Measurements from ENCODE around the gene RGL3.

The RGL3 gene

DNA sequence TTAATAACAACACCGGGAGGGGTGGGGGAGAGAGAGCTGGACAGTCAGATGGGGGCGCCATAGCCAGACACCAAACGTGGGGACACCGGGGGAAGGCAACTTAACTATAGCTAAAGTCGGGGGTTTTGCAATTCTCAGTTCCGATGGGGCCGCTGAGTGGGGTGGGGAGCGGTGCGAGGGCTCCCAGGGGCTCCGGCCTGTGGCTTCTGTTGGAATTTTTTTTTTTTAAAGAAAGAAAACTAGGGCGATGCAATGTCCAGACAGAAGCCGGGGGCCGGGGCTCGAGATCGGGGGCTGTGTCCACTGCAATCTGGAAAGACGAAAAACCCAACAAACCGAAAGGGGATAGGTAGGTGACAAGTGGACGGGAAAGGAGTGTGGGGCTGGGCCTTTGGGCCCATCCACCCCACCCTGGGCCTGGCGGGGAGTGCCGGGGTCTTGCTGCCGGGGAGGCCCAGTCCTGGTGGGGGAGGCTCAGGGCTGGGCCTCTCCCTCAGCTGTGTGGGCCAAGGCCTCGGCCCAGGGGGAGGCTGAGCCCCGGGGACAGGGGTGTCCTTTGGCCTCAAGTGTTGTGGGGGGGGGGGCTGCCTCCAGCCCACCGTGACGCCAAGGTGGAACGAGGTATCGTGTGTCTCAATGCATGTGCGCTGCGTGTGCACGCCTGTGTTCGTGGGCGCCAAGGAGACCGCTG is 33.7 kb upstream of the RGL3 start:
- TF ChIP-seq GATA2 (IDR thresholded peaks at IDR 0.05; ENCODE audit: low read depth, low read length) (no peak), GATA3 (IDR thresholded peaks at IDR 0.05; ENCODE audit: low read depth, low read length) (no peak)

DNA sequence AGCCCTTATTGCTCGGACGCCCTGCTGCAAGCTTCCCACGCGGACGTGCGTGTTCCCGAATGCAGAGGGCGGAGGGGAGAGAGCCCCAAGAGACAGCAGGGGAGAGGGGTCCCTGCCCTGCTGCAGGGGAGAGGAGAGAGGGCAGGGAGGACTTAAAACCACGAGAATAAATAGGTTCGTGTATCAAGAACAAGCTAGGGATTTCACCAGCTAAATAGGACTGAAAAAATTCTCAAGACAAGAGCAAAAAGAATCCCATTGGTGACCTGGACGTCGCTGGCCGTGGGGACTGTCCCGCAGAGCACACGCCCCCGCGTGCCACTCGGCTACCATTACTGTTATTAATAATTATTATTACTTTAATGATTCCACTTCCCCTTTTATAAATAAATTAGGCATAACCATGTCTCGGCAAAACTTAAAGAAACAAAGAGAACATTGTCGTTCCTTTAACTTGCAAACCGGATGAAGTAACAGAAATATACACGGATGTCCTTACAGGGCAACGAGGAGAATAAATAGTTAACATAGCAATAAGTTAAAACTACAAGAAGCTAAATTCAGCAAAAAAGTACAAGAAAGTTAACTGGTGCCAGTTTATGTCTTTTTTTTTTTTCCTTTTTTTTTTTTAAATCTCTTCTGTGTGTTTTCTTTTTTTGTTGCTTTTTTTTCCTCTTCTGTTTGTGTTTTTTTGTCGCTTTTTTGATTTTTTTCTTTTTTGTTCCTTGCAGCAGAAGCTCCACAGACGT is 32.9 kb upstream of the RGL3 start:
- TF ChIP-seq GATA3 (IDR thresholded peaks at IDR 0.05; ENCODE audit: low read depth, low read length) (no peak), GATA2 (IDR thresholded peaks at IDR 0.05; ENCODE audit: low read depth, low read length) (no peak)

DNA sequence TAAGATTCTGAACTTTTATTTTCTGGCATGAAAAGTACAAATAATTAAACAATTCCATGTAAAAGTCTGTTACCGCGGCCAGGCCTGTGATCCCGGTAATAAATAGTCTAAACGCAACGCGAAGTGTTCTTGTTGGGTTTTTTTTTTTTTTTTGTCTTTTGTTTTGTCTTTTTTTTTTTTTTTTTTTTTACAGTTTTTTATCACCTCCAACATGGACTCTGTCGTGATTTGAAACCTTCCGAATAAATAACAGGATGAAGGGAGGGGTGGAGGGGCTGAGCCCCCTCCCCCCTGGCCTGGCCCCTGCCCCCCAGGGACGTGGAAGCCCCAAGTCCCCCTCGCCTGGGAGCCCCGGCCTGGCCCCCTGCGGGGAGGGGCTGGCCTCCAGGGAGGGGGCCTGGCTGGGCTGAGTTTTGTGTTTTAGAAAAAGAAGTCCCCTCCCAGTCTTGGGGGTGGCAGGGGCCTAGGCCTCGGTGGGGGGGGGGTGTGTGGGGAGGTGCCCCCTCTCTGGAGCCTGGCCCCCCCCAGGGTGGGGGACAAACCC is 32.3 kb upstream of the RGL3 start:
- no peak for TF ChIP-seq GATA2 (IDR thresholded peaks at IDR 0.05; ENCODE audit: low read depth, low read length)

DNA sequence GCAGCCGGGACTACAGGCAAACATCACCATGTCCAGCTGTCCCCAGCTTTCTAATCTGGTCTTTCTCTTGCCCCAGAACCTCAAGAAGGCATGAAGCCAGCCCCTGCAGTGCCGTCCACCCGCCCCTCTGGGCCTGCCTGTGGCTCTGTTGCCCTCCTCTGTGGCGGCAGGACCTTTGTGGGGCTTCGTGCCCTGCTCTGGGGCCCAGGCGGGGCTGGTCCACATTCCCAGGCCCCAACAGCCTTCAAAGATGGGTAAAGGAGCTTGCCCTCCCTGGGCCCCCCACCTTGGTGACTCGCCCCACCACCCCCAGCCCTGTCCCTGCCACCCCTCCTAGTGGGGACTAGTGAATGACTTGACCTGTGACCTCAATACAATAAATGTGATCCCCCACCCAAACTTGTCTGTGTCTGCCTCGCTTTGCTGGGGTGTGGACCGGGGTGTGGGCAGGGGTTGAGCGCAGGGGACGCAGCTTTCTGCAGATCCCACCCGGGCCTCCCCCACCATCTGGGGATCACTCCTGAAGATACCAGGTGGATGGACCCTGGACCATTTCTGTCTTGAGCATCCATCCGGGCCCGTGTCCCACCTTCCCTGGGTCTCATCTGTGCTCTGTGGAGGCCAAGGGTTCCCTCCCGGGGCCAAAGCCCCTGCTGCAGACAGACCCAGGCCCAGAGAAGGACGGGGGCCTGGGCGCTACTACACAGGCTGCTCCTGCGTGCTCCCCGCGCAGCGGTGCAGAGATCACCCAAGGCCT is 31.6 kb upstream of the RGL3 start:
- no peak for TF ChIP-seq GATA2 (IDR thresholded peaks at IDR 0.05; ENCODE audit: low read depth, low read length)
- TF ChIP-seq GATA3 (IDR thresholded peaks at IDR 0.05; ENCODE audit: low read depth, low read length) = no peak

DNA sequence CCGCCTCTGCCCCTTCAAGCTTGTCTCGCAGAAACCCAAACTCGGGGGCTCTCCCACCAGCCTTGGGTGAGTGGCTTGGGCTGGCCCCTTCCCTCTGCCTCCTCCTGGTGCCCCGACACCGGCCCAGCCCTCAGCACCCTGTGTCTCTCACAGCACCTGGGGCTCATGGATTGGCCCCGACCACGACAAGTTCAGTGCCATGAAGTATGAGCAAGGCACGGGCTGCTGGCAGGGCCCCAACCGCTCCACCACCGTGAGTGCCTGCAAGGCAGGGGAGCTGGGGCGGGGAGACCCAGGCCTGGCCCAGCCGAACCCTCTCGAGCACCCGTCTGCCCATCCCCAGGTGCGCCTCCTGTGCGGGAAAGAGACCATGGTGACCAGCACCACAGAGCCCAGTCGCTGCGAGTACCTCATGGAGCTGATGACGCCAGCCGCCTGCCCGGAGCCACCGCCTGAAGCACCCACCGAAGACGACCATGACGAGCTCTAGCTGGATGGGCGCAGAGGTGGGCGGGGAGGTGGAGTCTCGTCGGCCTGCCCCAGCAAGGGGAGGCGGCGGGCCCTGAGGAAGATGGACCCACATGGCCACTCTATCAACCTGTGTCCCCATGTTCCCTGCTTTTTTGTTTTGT is 29.9 kb upstream of the RGL3 start:
- TF ChIP-seq GATA2 (IDR thresholded peaks at IDR 0.05; ENCODE audit: low read depth, low read length) = no peak
- TF ChIP-seq GATA3 (IDR thresholded peaks at IDR 0.05; ENCODE audit: low read depth, low read length) = no peak

DNA sequence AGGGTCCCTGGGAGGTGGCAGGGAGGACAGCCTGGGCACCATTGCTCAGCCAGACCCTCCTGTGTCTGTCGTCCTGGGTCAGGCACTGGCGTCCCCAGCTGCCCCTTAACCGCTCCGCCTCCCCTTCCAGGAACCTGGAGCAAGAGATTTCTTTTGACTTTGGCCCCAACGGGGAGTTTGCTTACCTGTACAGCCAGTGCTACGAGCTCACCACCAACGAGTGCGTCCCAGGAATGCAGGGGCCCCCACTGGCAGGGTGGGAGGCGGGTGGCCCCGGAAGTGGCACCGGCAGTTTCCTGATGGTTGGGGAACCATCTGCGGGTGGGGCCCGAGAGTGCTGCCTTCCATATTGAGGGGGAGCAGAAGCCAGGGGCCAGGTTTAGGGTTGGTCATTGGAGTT is 29.3 kb upstream of the RGL3 start:
- TF ChIP-seq GATA3 (IDR thresholded peaks at IDR 0.05; ENCODE audit: low read depth, low read length) (no peak), GATA2 (IDR thresholded peaks at IDR 0.05; ENCODE audit: low read depth, low read length) (no peak)

DNA sequence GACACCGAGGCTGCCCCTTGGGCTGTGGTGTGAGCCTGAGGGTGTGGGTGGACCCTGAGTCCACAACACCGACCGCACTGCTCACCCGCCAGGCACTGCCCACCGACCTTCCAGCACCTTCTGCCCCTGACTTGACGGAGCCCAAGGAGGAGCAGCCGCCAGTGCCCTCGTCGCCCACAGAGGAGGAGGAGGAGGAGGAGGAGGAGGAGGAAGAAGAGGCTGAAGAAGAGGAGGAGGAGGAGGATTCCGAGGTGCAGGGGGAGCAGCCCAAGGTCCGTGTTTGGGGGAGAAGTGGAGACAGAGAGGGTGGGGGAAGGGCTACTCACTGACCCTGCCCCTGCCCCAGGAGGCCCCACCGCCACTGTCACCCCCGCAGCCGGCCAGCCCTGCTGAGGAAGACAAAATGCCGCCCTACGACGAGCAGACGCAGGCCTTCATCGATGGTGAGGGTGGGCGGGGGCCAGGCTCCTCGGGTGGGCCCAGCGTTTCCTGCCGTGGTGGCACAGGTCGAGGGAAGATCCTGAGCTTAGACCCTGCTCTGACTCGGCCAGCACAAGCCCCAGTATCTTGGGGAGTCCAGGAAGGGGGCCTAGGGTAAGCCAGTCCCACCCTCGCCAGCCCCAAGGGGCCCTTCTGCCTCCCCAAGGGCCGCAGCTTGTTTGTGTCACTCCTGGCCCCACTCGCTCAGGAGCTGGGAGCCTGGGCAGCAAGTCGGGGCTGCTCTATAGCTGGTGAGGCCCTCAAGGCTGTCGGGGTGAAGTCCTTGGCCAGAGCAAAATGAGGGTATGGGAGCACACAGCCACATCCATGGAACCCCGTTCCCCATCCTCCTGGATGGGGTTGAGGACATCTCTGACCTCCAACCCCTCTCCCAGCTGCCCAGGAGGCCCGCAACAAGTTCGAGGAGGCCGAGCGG is 28.5 kb upstream of the RGL3 start:
- TF ChIP-seq GATA2 (IDR thresholded peaks at IDR 0.05; ENCODE audit: low read depth, low read length) (no peak), GATA3 (IDR thresholded peaks at IDR 0.05; ENCODE audit: low read depth, low read length) (no peak)

DNA sequence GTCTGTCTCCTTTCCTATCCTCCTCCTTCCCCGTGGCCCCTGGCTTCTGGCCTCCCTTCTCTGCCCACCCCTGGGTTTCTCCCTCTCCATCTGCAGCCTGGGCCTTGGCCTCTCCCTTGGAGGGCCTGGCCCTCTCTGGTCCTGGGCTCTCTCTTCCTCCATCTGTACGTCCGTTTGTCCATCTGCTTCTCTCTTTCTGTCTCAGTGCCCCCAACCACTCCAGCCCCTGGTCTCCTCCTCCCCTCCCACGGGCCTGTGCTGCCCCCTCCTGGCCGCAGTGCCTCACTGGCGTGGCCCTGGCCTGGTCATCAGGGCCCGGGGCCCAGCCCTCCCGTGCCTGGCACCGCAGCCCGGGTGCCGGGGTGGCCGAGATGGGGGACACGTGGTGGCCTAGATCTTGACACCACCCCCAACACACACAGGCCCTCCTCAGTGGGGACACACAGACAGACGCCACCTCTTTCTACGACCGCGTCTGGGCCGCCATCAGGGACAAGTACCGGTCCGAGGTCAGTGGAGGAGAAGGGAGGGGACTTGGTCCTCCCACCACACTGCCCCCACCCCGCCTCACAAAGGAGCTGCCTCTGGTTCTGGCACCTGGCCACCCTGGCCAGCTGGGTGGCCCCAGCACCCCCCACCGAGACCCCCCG is 27.7 kb upstream of the RGL3 start:
- no peak for TF ChIP-seq GATA3 (IDR thresholded peaks at IDR 0.05; ENCODE audit: low read depth, low read length)
- TF ChIP-seq GATA2 (IDR thresholded peaks at IDR 0.05; ENCODE audit: low read depth, low read length) = no peak

DNA sequence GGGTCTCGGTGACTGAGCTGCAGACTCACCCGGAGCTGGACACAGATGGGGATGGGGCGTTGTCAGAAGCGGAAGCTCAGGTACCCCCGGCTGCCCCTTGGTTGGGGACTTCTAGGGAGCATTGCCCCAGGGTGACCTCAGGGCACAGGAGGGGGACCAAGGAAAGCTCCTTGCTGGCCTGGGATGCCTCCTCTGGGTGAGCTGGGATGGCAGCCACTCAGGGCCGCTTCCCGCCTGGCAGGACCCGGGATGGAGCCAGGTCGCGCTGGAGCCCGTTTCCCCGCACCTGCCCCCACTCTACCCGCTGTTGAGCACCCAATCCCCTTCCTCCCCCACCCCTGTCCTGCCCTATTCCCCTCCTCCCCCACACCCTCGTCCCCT is 27.1 kb upstream of the RGL3 start:
- TF ChIP-seq GATA3 (IDR thresholded peaks at IDR 0.05; ENCODE audit: low read depth, low read length) (no peak), GATA2 (IDR thresholded peaks at IDR 0.05; ENCODE audit: low read depth, low read length) (no peak)

DNA sequence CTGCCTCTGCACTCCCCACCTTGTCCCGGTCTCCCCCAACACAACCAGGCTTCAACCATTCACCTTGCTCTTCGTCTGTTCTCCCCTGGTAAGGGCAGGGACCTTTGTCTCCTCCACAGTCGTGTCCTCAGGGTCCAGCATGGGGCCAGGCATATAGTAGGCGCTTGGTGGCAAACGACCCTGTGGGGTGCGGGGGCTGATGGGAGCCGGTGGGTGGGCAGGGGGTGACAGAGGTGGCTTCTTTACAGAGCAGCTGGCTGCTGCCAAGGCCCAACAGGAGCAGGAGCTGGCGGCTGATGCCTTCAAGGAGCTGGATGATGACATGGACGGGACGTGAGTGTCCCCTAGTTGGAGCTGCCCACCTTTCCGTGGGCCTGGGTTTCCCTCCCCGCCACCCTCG is 26.0 kb upstream of the RGL3 start:
- no peak for TF ChIP-seq GATA2 (IDR thresholded peaks at IDR 0.05; ENCODE audit: low read depth, low read length)
- TF ChIP-seq GATA3 (IDR thresholded peaks at IDR 0.05; ENCODE audit: low read depth, low read length) = no peak

DNA sequence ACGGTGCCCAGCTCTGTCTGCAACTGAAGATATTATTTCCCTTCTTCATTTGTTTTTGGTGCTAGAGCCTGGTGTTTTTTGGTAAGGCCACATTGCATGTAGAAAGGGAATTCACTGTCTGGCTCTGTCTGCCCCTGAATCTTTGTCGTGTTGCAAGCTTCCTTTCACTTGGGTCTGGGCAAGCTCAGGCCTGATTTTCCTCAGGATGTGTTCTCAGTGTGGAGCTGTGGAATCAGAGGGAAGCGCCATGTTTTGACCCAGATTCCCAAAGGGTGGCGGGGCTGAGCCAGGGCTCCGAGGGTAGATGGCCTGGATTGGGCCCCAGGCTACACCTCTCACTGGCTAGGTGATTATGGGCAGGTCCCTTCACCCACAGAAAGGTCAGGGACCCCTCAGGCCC is 24.9 kb upstream of the RGL3 start:
- TF ChIP-seq GATA3 (IDR thresholded peaks at IDR 0.05; ENCODE audit: low read depth, low read length) (no peak), GATA2 (IDR thresholded peaks at IDR 0.05; ENCODE audit: low read depth, low read length) (no peak)

DNA sequence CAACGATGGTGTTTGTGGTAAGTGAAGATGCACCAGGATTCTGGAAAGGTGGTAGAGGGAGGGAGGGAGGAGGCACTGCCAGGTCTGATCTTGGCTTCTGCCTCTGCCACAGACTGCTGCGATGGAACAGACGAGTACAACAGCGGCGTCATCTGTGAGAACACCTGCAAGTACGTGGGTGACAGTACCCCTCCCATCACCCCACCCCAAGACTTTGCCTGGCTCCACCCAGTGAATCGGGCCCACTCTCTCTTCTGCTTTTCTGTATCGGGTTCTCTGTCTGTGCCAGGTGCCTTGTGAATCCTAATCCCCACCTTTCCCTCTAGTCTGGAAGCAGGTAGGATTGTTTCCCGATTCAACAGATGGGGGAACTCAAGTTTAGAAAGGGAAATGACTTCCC is 18.8 kb upstream of the RGL3 start:
- TF ChIP-seq GATA2 (IDR thresholded peaks at IDR 0.05; ENCODE audit: low read depth, low read length) (no peak), GATA3 (IDR thresholded peaks at IDR 0.05; ENCODE audit: low read depth, low read length) (no peak)

Data from SH-SY5Y (cell line).